ENCODE results near the gene GSPT1.
"Not testable (repeated sequence)": the region's sequence is repeated elsewhere in the genome, so short reads cannot be mapped to it uniquely, and the experiment has no call there.

The GSPT1 gene

GRCh38 chr16:11844499-11844898, 71.3 kb downstream of the GSPT1 start:
- Histone ChIP-seq H3K36me3 (ENCODE audit: insufficient read depth, low read length) (peaks cover 75% of the 10 kb centered on the region), H3K9me3 (ENCODE audit: low read length) (no peaks in the 10 kb centered on the region), H3K9ac (ENCODE audit: low read length) (no peak overlapping the region)

GRCh38 chr16:11843861-11844260, 71.9 kb downstream of the GSPT1 start:
- no peak overlapping the region for H3K9ac ChIP-seq (ENCODE audit: low read length)
- H3K9me3 ChIP-seq (ENCODE audit: low read length): no peaks in the 10 kb centered on the region
- no peak overlapping the region for H3K4me3 ChIP-seq (ENCODE audit: low read depth in 1 of 2, low read length in 2 of 2)
- no peaks in the 10 kb centered on the region for H3K27me3 ChIP-seq (ENCODE audit: control insufficient read depth in 1 of 2, insufficient read depth in 2 of 2, low read length in 2 of 2)
- peaks cover 75% of the 10 kb centered on the region for H3K36me3 ChIP-seq (ENCODE audit: insufficient read depth, low read length)
- H3K27ac ChIP-seq (ENCODE audit: low read depth, low read length): no peak overlapping the region
- H3K4me1 ChIP-seq (ENCODE audit: insufficient read depth, low read length): no peaks in the 10 kb centered on the region

More at GRCh38 chr16:11844499-11844898, 71.3 kb downstream of the GSPT1 start:
- no peak overlapping the region for H3K27ac ChIP-seq (ENCODE audit: low read depth, low read length)
- H3K4me3 ChIP-seq (ENCODE audit: low read depth in 1 of 2, low read length in 2 of 2): no peak overlapping the region
- H3K27me3 ChIP-seq (ENCODE audit: control insufficient read depth in 1 of 2, insufficient read depth in 2 of 2, low read length in 2 of 2): no peaks in the 10 kb centered on the region
- no peaks in the 10 kb centered on the region for H3K4me1 ChIP-seq (ENCODE audit: insufficient read depth, low read length)

- Histone ChIP-seq H3K36me3 (ENCODE audit: insufficient read depth, low read length) (peaks cover 74% of the 10 kb centered on the region), H3K27me3 (ENCODE audit: control insufficient read depth in 1 of 2, insufficient read depth in 2 of 2, low read length in 2 of 2) (no peaks in the 10 kb centered on the region), H3K4me1 (ENCODE audit: insufficient read depth, low read length) (no peaks in the 10 kb centered on the region), H3K9ac (ENCODE audit: low read length) (no peak overlapping the region), H3K4me3 (ENCODE audit: low read depth in 1 of 2, low read length in 2 of 2) (no peak overlapping the region), H3K27ac (ENCODE audit: low read depth, low read length) (no peak overlapping the region), H3K9me3 (ENCODE audit: low read length) (no peaks in the 10 kb centered on the region)
Observed at GRCh38 chr16:11843206-11843605, 72.5 kb downstream of the GSPT1 start.

GRCh38 chr16:11841026-11841425, 74.7 kb downstream of the GSPT1 start:
- H3K36me3 ChIP-seq (ENCODE audit: insufficient read depth, low read length): peaks cover 75% of the 10 kb centered on the region
- no peaks in the 10 kb centered on the region for H3K27me3 ChIP-seq (ENCODE audit: control insufficient read depth in 1 of 2, insufficient read depth in 2 of 2, low read length in 2 of 2)
- no peaks in the 10 kb centered on the region for H3K4me1 ChIP-seq (ENCODE audit: insufficient read depth, low read length)
- no peak overlapping the region for H3K4me3 ChIP-seq (ENCODE audit: low read depth in 1 of 2, low read length in 2 of 2)
- no peak overlapping the region for H3K27ac ChIP-seq (ENCODE audit: low read depth, low read length)
- H3K9me3 ChIP-seq (ENCODE audit: low read length): no peaks in the 10 kb centered on the region
- no peak overlapping the region for H3K9ac ChIP-seq (ENCODE audit: low read length)

- H3K9me3 ChIP-seq (ENCODE audit: low read length): no peaks in the 10 kb centered on the region
- H3K4me1 ChIP-seq (ENCODE audit: insufficient read depth, low read length): no peaks in the 10 kb centered on the region
- no peaks in the 10 kb centered on the region for H3K27me3 ChIP-seq (ENCODE audit: control insufficient read depth in 1 of 2, insufficient read depth in 2 of 2, low read length in 2 of 2)
- no peak overlapping the region for H3K27ac ChIP-seq (ENCODE audit: low read depth, low read length)
- H3K36me3 ChIP-seq (ENCODE audit: insufficient read depth, low read length): peaks cover 52% of the 10 kb centered on the region
- no peak overlapping the region for H3K4me3 ChIP-seq (ENCODE audit: low read depth in 1 of 2, low read length in 2 of 2)
- H3K9ac ChIP-seq (ENCODE audit: low read length): no peak overlapping the region
Observed at GRCh38 chr16:11836650-11837244, 79.0 kb downstream of the GSPT1 start.

- Histone ChIP-seq H3K27ac (ENCODE audit: low read depth, low read length) (no peak overlapping the region), H3K9me3 (ENCODE audit: low read length) (no peaks in the 10 kb centered on the region), H3K4me1 (ENCODE audit: insufficient read depth, low read length) (no peaks in the 10 kb centered on the region), H3K27me3 (ENCODE audit: control insufficient read depth in 1 of 2, insufficient read depth in 2 of 2, low read length in 2 of 2) (no peaks in the 10 kb centered on the region), H3K36me3 (ENCODE audit: insufficient read depth, low read length) (peaks cover 47% of the 10 kb centered on the region), H3K9ac (ENCODE audit: low read length) (no peak overlapping the region), H3K4me3 (ENCODE audit: low read depth in 1 of 2, low read length in 2 of 2) (no peak overlapping the region)
Observed at GRCh38 chr16:11835891-11836649, 79.7 kb downstream of the GSPT1 start.

- Histone ChIP-seq H3K27me3 (ENCODE audit: control insufficient read depth in 1 of 2, insufficient read depth in 2 of 2, low read length in 2 of 2) (no peaks in the 10 kb centered on the region), H3K4me3 (ENCODE audit: low read depth in 1 of 2, low read length in 2 of 2) (no peak overlapping the region), H3K9ac (ENCODE audit: low read length) (no peak overlapping the region), H3K27ac (ENCODE audit: low read depth, low read length) (no peak overlapping the region), H3K36me3 (ENCODE audit: insufficient read depth, low read length) (peaks cover 40% of the 10 kb centered on the region), H3K9me3 (ENCODE audit: low read length) (no peaks in the 10 kb centered on the region), H3K4me1 (ENCODE audit: insufficient read depth, low read length) (no peaks in the 10 kb centered on the region)
Observed at GRCh38 chr16:11835309-11835708, 80.4 kb downstream of the GSPT1 start.

- Histone ChIP-seq H3K9ac (ENCODE audit: low read length) (no peak overlapping the region), H3K9me3 (ENCODE audit: low read length) (no peaks in the 10 kb centered on the region), H3K36me3 (ENCODE audit: insufficient read depth, low read length) (peaks cover 29% of the 10 kb centered on the region), H3K4me1 (ENCODE audit: insufficient read depth, low read length) (no peaks in the 10 kb centered on the region), H3K27ac (ENCODE audit: low read depth, low read length) (no peak overlapping the region), H3K27me3 (ENCODE audit: control insufficient read depth in 1 of 2, insufficient read depth in 2 of 2, low read length in 2 of 2) (no peaks in the 10 kb centered on the region), H3K4me3 (ENCODE audit: low read depth in 1 of 2, low read length in 2 of 2) (no peak overlapping the region)
Observed at GRCh38 chr16:11833951-11834695, 81.6 kb downstream of the GSPT1 start.

GRCh38 chr16:11828696-11829095, 87.1 kb downstream of the GSPT1 start:
- Histone ChIP-seq H3K36me3 (ENCODE audit: insufficient read depth, low read length) (no peaks in the 10 kb centered on the region), H3K4me3 (ENCODE audit: low read depth in 1 of 2, low read length in 2 of 2) (no peak overlapping the region), H3K9me3 (ENCODE audit: low read length) (no peaks in the 10 kb centered on the region), H3K27ac (ENCODE audit: low read depth, low read length) (no peak overlapping the region), H3K4me1 (ENCODE audit: insufficient read depth, low read length) (peaks cover 7% of the 10 kb centered on the region), H3K27me3 (ENCODE audit: control insufficient read depth in 1 of 2, insufficient read depth in 2 of 2, low read length in 2 of 2) (no peaks in the 10 kb centered on the region), H3K9ac (ENCODE audit: low read length) (no peak overlapping the region)

GRCh38 chr16:11825520-11826165, 90.1 kb downstream of the GSPT1 start:
- H3K9me3 ChIP-seq (ENCODE audit: low read length); H3K27ac ChIP-seq (ENCODE audit: low read depth, low read length); H3K4me3 ChIP-seq (ENCODE audit: low read depth in 1 of 2, low read length in 2 of 2); H3K27me3 ChIP-seq (ENCODE audit: control insufficient read depth in 1 of 2, insufficient read depth in 2 of 2, low read length in 2 of 2); H3K36me3 ChIP-seq (ENCODE audit: insufficient read depth, low read length); H3K4me1 ChIP-seq (ENCODE audit: insufficient read depth, low read length); H3K9ac ChIP-seq (ENCODE audit: low read length): not testable (repeated sequence)

- H3K9ac ChIP-seq (ENCODE audit: low read length): no peak overlapping the region
- no peaks in the 10 kb centered on the region for H3K9me3 ChIP-seq (ENCODE audit: low read length)
- no peak overlapping the region for H3K27ac ChIP-seq (ENCODE audit: low read depth, low read length)
- no peaks in the 10 kb centered on the region for H3K36me3 ChIP-seq (ENCODE audit: insufficient read depth, low read length)
- H3K4me3 ChIP-seq (ENCODE audit: low read depth in 1 of 2, low read length in 2 of 2): no peak overlapping the region
- H3K27me3 ChIP-seq (ENCODE audit: control insufficient read depth in 1 of 2, insufficient read depth in 2 of 2, low read length in 2 of 2): no peaks in the 10 kb centered on the region
- peaks cover 7% of the 10 kb centered on the region for H3K4me1 ChIP-seq (ENCODE audit: insufficient read depth, low read length)
Observed at GRCh38 chr16:11824362-11824761, 91.4 kb downstream of the GSPT1 start.

Data from muscle layer of colon (tissue), 2 donors.